Heart right ventricle (tissue), 16 donors: ENCODE results near the gene KLRB1. TPM values are rescaled to one million over a fixed set of nuclear protein-coding genes. Genes with fewer than 3 reads are reported as not detected.

Experiments used
- ATAC-seq, 8 donors: fragments of 200-7000 bp; cut with Tn5 transposase; one replicate each; pipeline ENCODE4 v1.9.1; 2020; ENCODE audit warnings: mild to moderate bottlenecking in 8 of 8, moderate library complexity in 8 of 8, moderate number of reproducible peaks in 1 of 8
- DNase-seq, 2 donors: peaks; one replicate each; pipeline ENCODE4 v3.0.0-alpha.2; 2020
- H3K27ac ChIP-seq, 10 donors: fragments of 200-600 bp; sonication (generic) in 2 of 10; one replicate each; pipeline versions ENCODE4 v1.5.0 to v1.8.0; 2020 to 2022; ENCODE audit warnings: mild to moderate bottlenecking in 3 of 10
- H3K27me3 ChIP-seq, 7 donors: fragments of 200-600 bp; one replicate each; pipeline ENCODE4 v1.8.0; 2021 to 2022; ENCODE audit warnings: mild to moderate bottlenecking in 2 of 7
- H3K36me3 ChIP-seq, 9 donors: fragments of 200-600 bp; sonication (generic) in 1 of 9; one replicate each; pipeline versions ENCODE4 v1.5.0 to v1.8.0; 2020 to 2022; ENCODE audit warnings: mild to moderate bottlenecking in 2 of 9
- H3K4me1 ChIP-seq, 9 donors: fragments of 200-600 bp; sonication (generic) in 1 of 9; one replicate each; pipeline versions ENCODE4 v1.5.0 to v1.8.0; 2020 to 2022; ENCODE audit warnings: mild to moderate bottlenecking in 4 of 9
- H3K4me3 ChIP-seq, 10 donors: fragments of 200-600 bp; sonication (generic) in 2 of 10; one replicate each; pipeline versions ENCODE4 v1.5.0 to v1.8.0; 2020 to 2022; ENCODE audit warnings: mild to moderate bottlenecking in 7 of 10, moderate library complexity in 2 of 10
- H3K9me3 ChIP-seq, 11 donors: fragments of 200-600 bp in 10 of 11; sonication (generic) in 2 of 11; one replicate each; pipeline versions ENCODE4 v1.5.0 to v1.8.0; 2013 to 2022; ENCODE audit warnings: mild to moderate bottlenecking in 2 of 11, control low read depth in 1 of 11, moderate library complexity in 1 of 11
- CTCF ChIP-seq, 9 donors: fragments of 200-600 bp; sonication (generic) in 2 of 9; IDR thresholded peaks; one replicate each; pipeline versions ENCODE4 v1.5.0 to v1.8.0; 2021 to 2022; ENCODE audit warnings: antibody characterized with exemption in 9 of 9, mild to moderate bottlenecking in 5 of 9, moderate library complexity in 1 of 9
- WGBS, 2 donors: extraction: QIAGEN DNeasy Blood & Tissue Kit; methylation state at CpG; one replicate each; pipeline ENCODE4 v1.1.7; 2013; ENCODE audit warnings: inconsistent platforms in 1 of 2; 5-methylcytosine and 5-hydroxymethylcytosine counted together
- intact Hi-C, 10 donors: fragments of 100-400 bp; cut with DNase I; formaldehyde crosslinking; loops; one replicate each; pipeline versions ENCODE4 v1.11.1 to v1.14.2; 2022
- polyA plus RNA-seq, 2 donors: library from polyadenylated mRNA; stranded (reverse); fragments of 200-250 nt; gene quantifications; one replicate each; pipeline ENCODE4 v1.2.3, GENCODE V29; 2013
- total RNA-seq, 10 donors: library from RNA; stranded (reverse); fragmentation: NEBNext Ultra II Directional in 3 of 10; extraction: Animal tissue kit (Norgen Biotek cat#: 25700) in 3 of 10; gene quantifications; one replicate each; pipeline versions ENCODE4 v1.2.1 to v1.2.4, GENCODE V29; 2021 to 2023
- donor health status: Arrhythmogenic right ventricular cardiomyopathy.
- donor health status: ischemic (EF 13 %, LVEDD 7.1; RV severe dilation, severe dysfunction).
- donor health status: healthy with polysubstance abuse.
- donor health status: DM: no; HTN: yes; CAD: no.
- donor health status: DM: no; HTN: no; CAD: no.
- donor health status: ischemic (EF 25% LVEDD 6.9; RV normal size, moderate dysfunction).
- donor health status: ischemic (EF 25% LVEDD 5.7; RV mildly dilated, moderate dysfunction).
- donor health status: healthy.
- donor health status: DM: yes; HTN: yes; CAD: no.
- donor health status: Ischemic cardiomyopathy.
- donor health status: ischemic (EF 35%, LVEDD 5.7; RV mildly dilated, moderate dysfunction).
- donor health status: nonischemic (EF 11% LVEDD 7.7; RV severe dilation, severe dysfunction).
- donor health status: DM: yes; HTN: yes; CAD: no.
- donor health status: PGD.
- donor health status: ischemic (EF 29% LVEDD 5.4; RV normal size, mild dysfunction).
- donor health status: nonischemic (EF 23%, LVEDD 6.1; RV moderate dilation, normal function).

Gene KLRB1
- total and polyA plus RNA-seq, 12 donors: 0.16 to 1.4 (median 0.19) TPM; not detected in 3

- no peak for TF ChIP-seq CTCF (IDR thresholded peaks at IDR 0.05)
Measured at GRCh38 chr12:9636150-9636850, 28.6 kb upstream of the KLRB1 start.

GRCh38 chr12:9634969-9635754 lies 27.4 kb upstream of the KLRB1 start:
- DNase-seq (no peak), ATAC-seq (no peak)
- H3K9me3 ChIP-seq: no peaks in the 10 kb centered on the region
- H3K4me1 ChIP-seq: peaks cover 0 to 35% (median 0%) of the 10 kb centered on the region in 9 donors
- no peaks in the 10 kb centered on the region for H3K27me3 ChIP-seq
- intact Hi-C loops: loop anchor here in 9 of 10 donors (1.0 to 5.0 kb wide), 3 partner anchors 72 to 74 kb away; no protein-coding TSS in a partner anchor
- WGBS, 2 donors: 75 to 86% methylated on average over 2 of the region's 2 CpGs
- H3K36me3 ChIP-seq: no peaks in the 10 kb centered on the region
- TF ChIP-seq CTCF (IDR thresholded peaks at IDR 0.05): no peak
- H3K4me3 ChIP-seq: no peak overlapping the region
- H3K27ac ChIP-seq: no peak overlapping the region

More at GRCh38 chr12:9636150-9636850, 28.6 kb upstream of the KLRB1 start:
- H3K27me3 ChIP-seq: no peaks in the 10 kb centered on the region
- 79 to 88% methylated on average over 4 of the region's 4 CpGs for WGBS, 2 donors
- ATAC-seq (no peak), DNase-seq (no peak)
- H3K36me3 ChIP-seq: no peaks in the 10 kb centered on the region
- intact Hi-C loops: loop anchor here in 4 of 10 donors (2.0 to 5.0 kb wide), 2 partner anchors 71 to 73 kb away; no protein-coding TSS in a partner anchor
- H3K4me1 ChIP-seq: peaks cover 0 to 35% (median 0%) of the 10 kb centered on the region in 9 donors
- H3K27ac ChIP-seq: peak overlapping the region in 1 of 10 donors; percentile 28
- H3K4me3 ChIP-seq: no peak overlapping the region
- H3K9me3 ChIP-seq: no peaks in the 10 kb centered on the region

GRCh38 chr12:9634177-9634803 lies 26.6 kb upstream of the KLRB1 start:
- no peak overlapping the region for H3K4me3 ChIP-seq
- H3K27me3 ChIP-seq: no peaks in the 10 kb centered on the region
- intact Hi-C loops: loop anchor here in 6 of 10 donors (1.0 to 5.0 kb wide), 3 partner anchors 73 to 75 kb away; no protein-coding TSS in a partner anchor
- H3K27ac ChIP-seq: no peak overlapping the region
- no peaks in the 10 kb centered on the region for H3K36me3 ChIP-seq
- peak in 1 of 2 donors; percentile 64 for DNase-seq
- 30 to 40% methylated on average over 2 of the region's 2 CpGs for WGBS, 2 donors
- no peaks in the 10 kb centered on the region for H3K9me3 ChIP-seq
- H3K4me1 ChIP-seq: peaks cover 0 to 35% (median 0%) of the 10 kb centered on the region in 9 donors
- peak in 3 of 8 donors; percentile 39 to 62 (median 59) for ATAC-seq
- TF ChIP-seq CTCF (IDR thresholded peaks at IDR 0.05): peak; percentile 44 to 82 (median 78)

- DNase-seq: no peak
- WGBS, 2 donors: 95 to 97% methylated on average over 13 of the region's 13 CpGs
- Histone ChIP-seq H3K4me3 (no peak overlapping the region), H3K27ac (no peak overlapping the region), H3K27me3 (no peaks in the 10 kb centered on the region), H3K36me3 (no peaks in the 10 kb centered on the region), H3K9me3 (peaks cover 0 to 4% (median 0%) of the 10 kb centered on the region in 11 donors), H3K4me1 (peaks cover 0 to 26% (median 0%) of the 10 kb centered on the region in 9 donors)
- TF ChIP-seq CTCF (IDR thresholded peaks at IDR 0.05): no peak
- no peak for ATAC-seq
- intact Hi-C loops: loop anchor here in 1 of 10 donors (5.0 kb wide), 1 partner anchor 75 kb away; no protein-coding TSS in a partner anchor
Measured at GRCh38 chr12:9632766-9633165, 25.1 kb upstream of the KLRB1 start.
